GM12874 (cell line): ENCODE data around the gene SRXN1.

Experiments used
- TF ChIP-seq, protein P1 (sequence below): IDR thresholded peaks from 2 replicates; pipeline ENCODE4 v1.5.1; 2011; ENCODE audit warnings: low read depth, mild to moderate bottlenecking, control low read depth, low read length, moderate library complexity; ENCODE audit not compliant: insufficient read depth

SRXN1 gene

DNA sequence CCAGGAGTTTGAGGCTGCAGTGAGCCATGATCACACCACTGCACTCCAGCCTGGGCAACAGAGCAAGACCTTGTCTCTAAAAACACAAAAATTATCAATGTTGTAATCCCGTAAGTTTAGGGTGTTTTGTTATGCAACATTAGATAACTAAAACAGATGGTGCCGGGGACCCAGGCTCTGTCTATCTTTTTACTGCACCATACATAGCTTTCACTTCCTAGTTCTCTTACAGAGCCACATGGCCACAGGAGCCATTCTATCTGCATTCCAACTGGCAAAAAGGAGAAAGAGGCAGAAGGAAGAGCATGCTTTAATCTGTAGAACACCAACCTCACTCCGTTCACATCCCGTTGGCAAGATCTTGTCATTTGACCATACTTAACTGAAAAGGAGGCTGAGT, 37.5 kb downstream of the SRXN1 start:
- TF ChIP-seq, protein P1, sequence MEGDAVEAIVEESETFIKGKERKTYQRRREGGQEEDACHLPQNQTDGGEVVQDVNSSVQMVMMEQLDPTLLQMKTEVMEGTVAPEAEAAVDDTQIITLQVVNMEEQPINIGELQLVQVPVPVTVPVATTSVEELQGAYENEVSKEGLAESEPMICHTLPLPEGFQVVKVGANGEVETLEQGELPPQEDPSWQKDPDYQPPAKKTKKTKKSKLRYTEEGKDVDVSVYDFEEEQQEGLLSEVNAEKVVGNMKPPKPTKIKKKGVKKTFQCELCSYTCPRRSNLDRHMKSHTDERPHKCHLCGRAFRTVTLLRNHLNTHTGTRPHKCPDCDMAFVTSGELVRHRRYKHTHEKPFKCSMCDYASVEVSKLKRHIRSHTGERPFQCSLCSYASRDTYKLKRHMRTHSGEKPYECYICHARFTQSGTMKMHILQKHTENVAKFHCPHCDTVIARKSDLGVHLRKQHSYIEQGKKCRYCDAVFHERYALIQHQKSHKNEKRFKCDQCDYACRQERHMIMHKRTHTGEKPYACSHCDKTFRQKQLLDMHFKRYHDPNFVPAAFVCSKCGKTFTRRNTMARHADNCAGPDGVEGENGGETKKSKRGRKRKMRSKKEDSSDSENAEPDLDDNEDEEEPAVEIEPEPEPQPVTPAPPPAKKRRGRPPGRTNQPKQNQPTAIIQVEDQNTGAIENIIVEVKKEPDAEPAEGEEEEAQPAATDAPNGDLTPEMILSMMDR = no peak

DNA sequence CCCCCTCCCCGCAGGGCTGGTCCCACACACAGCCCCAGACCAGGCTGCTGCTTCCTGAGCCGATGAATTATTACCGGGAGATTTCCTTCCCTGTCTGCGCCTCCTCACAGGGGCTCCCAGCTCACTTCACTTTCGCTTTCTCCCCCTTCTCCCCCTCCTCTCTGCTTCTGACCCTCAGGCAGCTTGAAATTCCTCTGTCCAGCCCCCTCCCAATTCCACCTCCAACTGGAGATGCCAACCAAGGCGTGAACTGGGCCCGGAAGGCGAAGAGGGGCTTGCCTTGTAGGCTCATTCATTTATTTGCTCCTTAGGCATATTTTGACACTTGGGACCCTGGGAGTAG, 41.2 kb downstream of the SRXN1 start:
- TF ChIP-seq, protein P1 = no peak

DNA sequence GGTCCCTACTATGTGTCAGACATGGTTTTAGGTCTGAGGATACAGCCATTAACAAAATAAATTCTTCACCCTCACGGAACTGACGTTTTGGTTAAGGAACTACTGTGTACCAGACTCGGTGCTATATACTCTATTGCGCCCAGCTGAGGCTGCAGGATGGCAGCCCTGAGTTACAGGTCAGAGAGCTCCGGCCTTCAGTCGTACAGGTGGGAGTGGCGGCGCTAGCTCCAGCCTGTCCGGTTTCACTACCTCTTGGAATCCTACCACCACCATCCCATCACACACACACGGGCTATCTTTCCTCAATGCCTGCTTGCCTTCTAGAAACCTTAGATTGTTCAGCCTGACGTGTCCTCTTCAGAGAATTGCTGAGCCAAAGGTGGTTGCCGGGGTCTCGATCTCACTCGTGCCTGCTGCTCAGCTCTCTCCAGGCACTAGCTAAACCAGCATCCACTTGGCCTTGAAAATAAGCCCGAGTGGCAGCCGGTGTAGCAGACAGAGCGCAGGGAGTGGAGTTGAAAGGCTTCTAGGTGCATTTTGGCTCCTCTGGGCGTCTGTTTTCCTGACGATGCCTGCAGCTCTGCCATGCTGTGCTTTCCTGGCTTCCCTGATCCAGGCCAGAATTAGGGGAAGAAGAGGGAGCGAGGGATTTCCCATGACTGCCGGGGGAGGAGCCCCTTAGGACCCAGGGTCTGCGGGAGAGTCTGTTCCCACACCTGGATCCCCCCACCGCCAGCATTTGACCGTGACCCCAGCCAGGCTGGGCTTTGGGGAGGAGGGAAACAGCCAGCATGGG, 41.8 kb downstream of the SRXN1 start:
- TF ChIP-seq, protein P1 = no peak

DNA sequence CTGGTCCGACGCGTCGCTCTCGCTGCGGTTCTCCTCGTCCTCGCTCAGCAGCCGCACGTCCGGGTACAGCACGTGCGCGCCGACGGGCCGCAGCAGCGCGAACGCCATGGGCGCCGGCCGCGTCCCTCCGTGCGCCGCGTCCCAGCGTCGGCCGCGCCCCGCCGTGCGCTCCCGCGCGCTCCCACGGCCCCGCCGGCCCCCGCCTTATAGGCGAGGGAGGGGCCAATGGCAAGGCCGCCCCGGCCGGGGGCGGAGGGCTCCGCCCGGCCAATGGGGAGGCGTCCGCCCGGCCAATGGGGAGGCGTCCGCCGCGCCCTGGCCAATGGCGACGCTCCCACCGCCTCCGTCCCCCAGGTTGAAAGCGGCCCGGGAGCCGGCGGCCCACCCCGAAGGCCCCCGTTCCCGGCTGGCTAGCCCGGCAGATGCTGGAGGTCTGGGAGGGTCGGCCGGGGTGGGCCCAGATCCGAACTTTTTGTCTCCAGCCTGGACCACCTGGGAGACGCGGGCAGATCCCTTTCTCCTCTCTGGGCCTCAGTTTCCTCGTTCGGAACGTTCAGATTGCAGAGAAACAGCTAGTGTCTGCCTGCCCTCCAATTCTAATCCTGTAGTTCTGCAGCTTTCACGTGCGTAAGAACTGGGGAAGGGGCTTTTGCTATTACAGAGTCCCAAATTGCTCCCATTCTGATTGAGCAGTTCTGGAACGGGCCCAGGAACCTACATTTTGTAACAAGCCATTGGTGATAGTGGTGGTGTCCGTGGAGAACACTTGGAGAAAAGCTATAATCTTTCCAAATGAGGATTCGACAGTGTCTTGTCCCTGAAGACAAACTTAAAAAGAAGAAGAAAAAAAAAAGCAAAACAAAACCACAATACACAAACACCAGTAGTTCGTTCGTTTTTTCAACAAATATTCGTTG, 42.6 kb downstream of the SRXN1 start, which contains the start of gene TCF15:
TCF15 (minus strand) TSS at position 180 of the 917 bp plus-strand sequence; CDS start at position 108, 72 bp downstream.
- TF ChIP-seq, protein P1 = no peak

DNA sequence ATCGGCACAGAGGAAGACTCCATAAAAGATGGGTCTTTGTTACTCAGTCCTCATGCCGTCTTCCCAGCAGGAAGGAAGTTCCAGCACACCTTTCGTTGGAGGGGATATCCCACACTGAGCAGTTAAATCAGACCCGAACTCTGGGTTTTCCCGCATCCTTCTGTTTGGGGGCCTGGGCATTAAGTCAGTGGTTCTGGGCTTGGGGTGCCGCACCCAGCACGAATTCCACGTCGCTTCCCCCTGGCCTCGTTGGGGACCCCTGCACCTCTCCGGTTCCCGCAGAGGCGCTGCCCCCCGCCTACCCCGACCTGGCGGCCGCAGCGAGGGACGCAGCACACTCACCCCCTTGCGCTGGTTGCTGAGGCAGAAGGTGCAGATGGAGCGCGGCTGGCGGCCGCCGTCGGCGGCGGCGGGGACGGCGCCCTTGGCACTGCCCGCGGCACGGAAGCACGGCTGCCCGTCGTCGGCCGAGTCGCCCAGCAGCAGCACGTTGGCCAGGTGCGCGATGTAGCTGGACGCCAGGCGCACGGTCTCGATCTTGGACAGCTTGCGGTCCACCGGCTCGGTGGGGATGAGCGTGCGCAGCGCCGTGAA, 43.5 kb downstream of the SRXN1 start:
- TF ChIP-seq, protein P1 = no peak

DNA sequence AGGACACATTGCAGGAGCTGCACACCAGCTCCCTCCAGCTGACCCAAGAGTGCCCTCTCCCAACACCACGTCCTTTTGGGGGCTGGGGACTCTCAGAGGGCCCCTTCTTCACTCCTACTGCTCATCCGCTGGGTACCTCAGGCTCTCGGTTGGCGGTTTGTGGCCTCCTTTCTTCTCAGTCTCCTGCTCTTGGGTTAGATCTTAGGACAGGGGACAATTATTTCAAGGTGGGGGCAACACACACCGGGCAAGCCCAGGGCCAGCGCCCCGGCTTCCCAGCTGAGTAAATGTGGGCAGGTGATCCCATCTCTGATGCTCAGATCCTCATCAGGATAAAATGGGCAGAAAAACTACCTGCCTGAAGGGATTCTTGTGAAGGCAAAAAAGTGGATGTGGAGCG, 44.0 kb downstream of the SRXN1 start:
- TF ChIP-seq, protein P1 = no peak

DNA sequence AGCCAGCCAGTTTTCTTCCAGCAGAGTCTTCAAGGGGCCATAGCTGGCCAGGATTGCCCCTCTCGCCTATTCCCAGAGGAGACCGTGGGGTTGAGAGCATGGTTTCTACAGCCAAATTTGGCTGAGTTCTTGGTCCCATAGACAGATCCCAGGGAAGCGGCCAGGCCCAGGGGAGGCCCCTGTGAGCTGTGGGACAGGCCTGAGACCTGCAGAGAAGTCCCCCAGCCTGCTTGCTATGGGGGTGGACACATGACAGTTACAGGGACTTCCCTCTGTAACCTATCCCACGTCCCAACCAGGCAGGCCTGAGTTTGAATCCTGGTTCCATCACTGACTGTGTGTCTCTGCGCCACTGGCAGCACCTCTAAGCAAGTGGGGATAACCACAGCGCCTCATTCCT, 45.5 kb downstream of the SRXN1 start:
- TF ChIP-seq, protein P1 = no peak
